NT2/D1 (cell line): ENCODE results near the gene CRIP3.

Experiments
- SUZ12 ChIP-seq: IDR thresholded peaks from 2 replicates; pipeline ENCODE4 v1.6.1; 2011; ENCODE audit not compliant: insufficient read length, insufficient read depth; ENCODE audit errors: extremely low read depth
- YY1 ChIP-seq: IDR thresholded peaks from 2 replicates; pipeline ENCODE4 v1.6.1; 2011; ENCODE audit not compliant: insufficient read length, insufficient read depth
- ZNF274 ChIP-seq: IDR thresholded peaks from 2 replicates; pipeline ENCODE4 v1.6.1; 2011; ENCODE audit warnings: mild to moderate bottlenecking, low read depth, low read length

DNA sequence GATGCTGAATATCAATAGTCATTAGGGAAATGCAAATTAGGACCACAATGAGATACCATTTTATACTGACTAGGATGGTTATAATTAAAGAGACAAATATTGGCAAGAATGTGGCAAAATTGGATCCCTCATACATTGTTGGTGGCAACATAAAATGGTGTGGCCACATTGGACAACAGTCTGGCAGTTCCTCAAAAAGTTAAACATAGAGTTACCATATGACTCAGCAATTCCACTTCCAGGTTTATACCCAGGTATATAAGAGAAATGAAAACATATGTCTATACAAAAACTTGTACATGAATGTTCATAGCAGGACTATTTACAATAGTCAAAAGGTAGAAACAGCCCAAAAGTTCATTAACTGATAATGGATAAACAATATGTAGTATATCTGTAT lies 2.0 kb upstream of the CRIP3 start:
- TF ChIP-seq YY1 (no peak), SUZ12 (no peak), ZNF274 (no peak)
